ENCODE results near the gene CYP19A1.

The CYP19A1 gene

DNA sequence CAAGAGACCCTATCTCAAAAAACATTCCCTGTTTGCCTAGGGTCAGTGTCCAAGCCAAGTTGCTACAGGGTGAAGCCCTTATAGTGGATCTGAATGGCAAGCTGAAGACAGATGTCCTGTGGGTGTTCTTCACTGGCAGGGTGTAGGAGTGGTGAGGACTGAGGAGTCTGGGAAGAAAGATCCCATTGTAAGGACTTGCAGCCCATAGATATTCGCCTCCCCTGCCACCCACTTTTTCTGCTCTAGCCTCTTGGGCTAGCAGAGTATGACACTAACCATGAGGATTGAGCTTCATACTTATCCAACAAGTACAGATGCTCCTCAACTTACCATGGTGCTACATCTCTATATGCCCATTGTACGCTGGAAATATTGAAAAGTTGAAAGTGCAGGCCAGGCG, 13.2 kb downstream of the CYP19A1 start:
- no peak for DNase-seq (ENCODE audit: low spot score)

GRCh38 chr15:51323749-51324148, 14.6 kb downstream of the CYP19A1 start:
- DNase-seq (ENCODE audit: low spot score) = no peak

DNA sequence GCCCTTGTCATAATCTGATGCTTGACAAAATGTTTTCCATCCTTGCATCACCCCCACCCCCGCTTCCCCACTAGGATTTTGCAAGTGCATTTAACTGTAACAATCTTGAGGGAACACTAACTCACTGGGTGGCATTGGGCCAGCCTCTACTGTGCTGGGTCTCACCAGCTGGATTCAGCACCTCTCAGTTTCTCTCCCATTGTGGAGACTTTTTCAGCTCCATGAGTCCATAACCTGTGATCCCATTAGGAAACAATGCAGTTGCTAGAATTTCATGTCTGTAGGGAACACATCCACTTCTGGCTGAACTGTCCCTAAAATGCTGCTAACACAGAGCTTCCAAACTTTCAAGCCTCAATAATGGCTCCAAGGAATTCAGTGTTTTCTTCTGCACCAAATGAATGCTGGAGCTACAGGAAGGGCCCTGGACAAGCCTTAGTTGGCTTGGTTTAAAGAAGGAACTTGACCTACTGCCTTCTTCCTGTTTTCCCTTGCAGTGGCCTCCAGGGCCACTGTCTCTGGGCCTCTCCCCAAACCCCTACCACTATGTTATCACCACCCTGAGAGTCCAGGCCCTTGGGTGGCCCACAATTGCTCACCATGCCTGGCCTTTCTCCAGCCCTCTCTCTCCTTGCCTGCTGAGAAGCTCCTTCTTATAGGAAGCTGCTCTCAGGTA, 15.6 kb downstream of the CYP19A1 start:
- DNase-seq (ENCODE audit: low spot score) = no peak

- no peak for DNase-seq (ENCODE audit: low spot score)
Measured at GRCh38 chr15:51321316-51321715, 17.1 kb downstream of the CYP19A1 start.

DNA sequence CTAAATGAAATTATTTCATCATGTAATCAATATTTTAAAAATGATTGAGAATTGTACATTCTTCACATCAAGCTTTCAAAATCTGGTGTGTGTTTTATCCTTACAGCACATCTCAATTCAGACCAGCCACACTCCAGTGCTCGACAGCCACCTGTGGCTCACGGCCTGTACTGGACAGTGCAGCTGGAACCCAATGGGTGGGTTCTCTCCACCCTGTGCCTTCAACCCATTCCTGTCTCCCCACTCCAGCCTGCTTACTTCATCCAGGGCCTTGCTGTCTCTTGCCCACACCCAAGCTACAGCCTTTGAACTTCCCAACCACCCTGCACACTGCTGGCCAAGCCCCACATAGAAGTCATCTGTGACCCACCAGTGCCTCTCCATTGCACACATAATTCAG, 17.6 kb downstream of the CYP19A1 start:
- no peak for DNase-seq (ENCODE audit: low spot score)

- DNase-seq (ENCODE audit: low spot score) = no peak
Measured at GRCh38 chr15:51319539-51319938, 18.9 kb downstream of the CYP19A1 start.

DNA sequence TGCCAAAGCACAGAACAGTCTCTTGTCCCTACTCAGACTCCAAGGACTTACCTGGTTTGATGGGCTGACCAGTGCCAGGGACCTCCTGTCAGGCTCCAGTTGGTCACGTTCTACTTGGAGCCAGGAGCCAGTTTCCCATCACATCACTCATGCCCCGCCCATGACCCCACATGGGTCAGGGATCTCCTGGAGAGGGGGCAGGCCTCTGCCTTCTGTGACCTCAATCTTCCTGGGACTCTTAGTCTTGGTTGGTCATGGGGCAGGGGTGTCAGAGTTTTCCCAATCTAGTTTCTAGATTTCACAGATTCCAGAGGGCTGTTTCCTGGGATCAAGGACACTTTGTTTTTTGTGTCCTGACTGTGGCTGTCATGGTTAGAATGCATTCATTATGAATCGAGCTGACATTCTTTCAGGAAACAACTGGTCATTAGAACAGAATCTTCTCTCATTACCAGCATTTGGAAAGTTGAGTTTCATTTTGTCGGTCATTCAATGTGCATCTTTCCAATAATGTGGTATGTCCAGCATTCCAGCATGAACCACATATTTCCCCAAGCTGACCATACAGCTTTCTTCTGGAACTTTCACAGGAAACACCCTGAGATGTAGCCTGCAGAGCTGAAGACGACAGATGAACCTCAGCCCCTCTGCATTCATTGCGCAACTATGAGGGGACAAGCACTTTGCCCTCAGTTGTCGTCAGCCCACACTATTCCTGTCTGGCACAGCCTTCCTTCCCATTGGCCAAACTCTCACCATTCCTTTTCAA, 19.8 kb downstream of the CYP19A1 start:
- DNase-seq (ENCODE audit: low spot score) = no peak

GRCh38 chr15:51316636-51317035, 21.8 kb downstream of the CYP19A1 start:
- no peak for DNase-seq (ENCODE audit: low spot score)

DNA sequence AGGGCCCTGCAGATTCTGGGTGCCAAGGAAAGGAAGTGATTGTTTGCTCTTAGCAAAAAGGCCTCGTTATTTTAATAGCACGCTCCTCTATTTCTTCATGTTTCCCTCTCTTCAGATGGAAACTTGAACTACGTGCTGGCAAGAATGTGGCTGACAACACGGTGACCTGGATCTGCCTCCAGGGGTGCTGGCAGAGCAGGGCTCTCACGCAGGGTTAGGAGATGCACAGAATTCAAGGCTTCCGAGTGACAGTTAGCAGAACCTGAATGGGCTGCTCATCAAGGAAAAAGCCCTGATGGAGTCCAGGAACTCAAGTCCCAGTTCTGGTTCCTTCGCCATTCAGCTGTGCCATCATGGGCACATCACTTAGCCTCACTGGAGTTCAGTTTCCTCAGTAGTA, 22.7 kb downstream of the CYP19A1 start:
- no peak for DNase-seq (ENCODE audit: low spot score)

- no peak for DNase-seq (ENCODE audit: low spot score)
Measured at GRCh38 chr15:51314391-51315337, 23.7 kb downstream of the CYP19A1 start.

DNA sequence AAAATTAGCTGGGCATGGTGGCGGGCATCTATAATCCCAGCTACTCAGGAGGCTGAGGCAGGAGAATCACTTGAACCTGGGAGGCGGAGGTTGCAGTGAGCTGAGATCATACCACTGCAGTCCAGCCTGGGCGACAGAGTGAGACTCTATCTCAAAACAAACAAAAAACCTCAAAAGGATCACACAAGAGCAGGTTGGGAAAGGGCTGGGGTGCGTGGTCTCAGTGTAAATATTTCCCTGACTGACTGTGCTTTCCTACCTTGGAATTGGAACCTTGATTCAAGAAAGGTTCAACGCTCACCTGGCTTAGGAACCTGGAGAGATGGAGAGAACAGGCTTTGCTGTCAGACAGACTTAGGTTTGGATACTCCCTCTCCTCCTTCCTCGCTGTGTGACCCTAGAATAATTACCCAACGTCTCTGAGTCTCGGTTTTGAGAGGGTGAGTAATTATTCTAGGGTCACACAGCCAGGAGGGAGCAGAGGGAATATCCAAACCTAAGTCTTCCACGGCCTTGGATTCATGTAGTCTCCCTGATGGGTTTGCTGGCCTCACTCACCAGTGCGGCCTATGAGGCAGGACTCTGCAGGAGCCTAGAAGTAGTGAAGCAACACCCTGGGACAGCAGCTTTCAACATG, 24.6 kb downstream of the CYP19A1 start:
- DNase-seq (ENCODE audit: low spot score) = no peak

DNA sequence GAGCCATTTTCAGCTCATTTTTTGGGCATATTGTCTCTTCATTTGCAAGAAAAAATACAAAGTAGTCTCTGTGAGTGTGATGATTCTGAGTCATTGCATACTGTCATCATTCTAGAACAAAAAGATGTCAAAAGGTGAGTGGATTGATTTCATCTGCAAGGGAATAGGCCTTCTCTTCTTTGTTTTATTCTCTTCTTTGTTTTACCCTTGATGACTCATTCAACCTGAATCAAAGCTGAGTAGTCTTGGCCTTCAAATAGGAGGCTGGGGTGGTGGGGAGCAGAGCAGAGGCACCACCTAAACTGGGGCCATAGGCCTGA, 25.4 kb downstream of the CYP19A1 start:
- DNase-seq (ENCODE audit: low spot score) = no peak

- no peak for DNase-seq (ENCODE audit: low spot score)
Measured at GRCh38 chr15:51312166-51313073, 26.0 kb downstream of the CYP19A1 start.

DNA sequence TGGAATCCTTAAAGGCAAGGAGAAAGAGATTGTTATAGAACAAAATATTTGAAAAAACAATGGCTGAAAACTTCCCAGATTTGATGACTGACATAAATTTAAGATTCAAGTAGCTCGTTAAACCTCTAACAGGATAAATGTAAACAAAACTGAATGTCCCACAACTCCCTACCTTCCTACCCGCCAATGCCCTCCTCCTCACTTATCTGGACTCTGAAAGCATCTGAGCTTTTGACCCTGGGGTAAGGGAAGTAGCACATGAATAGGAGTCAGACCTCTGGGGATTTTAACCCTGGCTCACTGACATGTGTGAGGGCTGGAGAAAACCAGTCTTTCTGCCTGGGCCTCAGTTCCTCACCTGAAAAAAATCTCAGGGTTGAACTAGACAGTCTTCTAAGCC, 26.9 kb downstream of the CYP19A1 start:
- no peak for DNase-seq (ENCODE audit: low spot score)

DNA sequence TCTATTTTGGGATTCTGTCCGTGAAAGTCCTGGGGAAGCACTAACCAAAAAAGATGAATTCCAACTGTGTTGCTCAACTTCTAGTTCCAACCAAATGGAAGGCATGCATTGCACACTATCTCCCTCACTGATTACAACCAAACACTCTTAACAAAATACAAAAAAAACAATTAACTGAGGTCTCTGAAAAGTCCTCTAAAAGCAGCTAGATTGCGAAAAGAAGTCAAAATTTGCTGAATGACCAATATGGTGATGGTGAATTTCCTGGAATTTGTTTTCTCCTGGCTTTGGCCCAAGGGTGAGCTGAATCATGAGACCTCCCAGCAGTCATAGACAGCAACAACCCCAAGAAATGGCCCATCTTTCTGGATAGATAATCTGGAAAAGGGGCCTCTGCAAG, 28.3 kb downstream of the CYP19A1 start:
- no peak for DNase-seq (ENCODE audit: low spot score)

- DNase-seq (ENCODE audit: low spot score) = no peak
Measured at GRCh38 chr15:51307811-51308210, 30.6 kb downstream of the CYP19A1 start.

- no peak for DNase-seq (ENCODE audit: low spot score)
Measured at GRCh38 chr15:51307325-51307724, 31.1 kb downstream of the CYP19A1 start.

- no peak for DNase-seq (ENCODE audit: low spot score)
Measured at GRCh38 chr15:51303462-51303980, 34.9 kb downstream of the CYP19A1 start.

DNA sequence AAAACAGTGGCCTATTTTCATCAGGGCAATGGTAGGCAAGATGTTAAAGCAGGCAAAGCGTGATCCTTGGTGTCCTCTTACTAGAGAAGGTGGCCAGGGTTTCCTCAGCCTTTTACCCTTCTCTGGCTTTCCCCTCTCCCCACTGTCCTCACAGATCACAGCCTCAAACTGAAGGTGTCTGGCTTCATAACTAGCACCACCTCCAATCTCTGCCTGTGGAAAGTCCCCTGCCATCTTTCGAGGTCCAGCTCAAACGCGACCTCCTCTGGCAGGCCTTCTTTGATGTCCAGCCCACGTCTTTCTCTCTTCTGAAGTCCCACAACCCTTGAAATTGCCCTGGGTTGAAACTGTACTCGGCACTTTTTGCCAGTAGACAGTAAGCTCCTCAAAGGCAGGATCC, 35.9 kb downstream of the CYP19A1 start:
- DNase-seq (ENCODE audit: low spot score) = no peak

- no peak for DNase-seq (ENCODE audit: low spot score)
Measured at GRCh38 chr15:51299187-51300015, 39.0 kb downstream of the CYP19A1 start.
